ENCODE results near the gene ZNF575. TPM values are rescaled to one million over a fixed set of nuclear protein-coding genes. Genes with fewer than 3 reads are reported as not detected.
A peak's percentile ranks its signal among the peaks of the same experiment; 100 is the strongest.

Gene ZNF575
- polyA plus RNA-seq, 1 donor from 2014 or later = not detected

DNA sequence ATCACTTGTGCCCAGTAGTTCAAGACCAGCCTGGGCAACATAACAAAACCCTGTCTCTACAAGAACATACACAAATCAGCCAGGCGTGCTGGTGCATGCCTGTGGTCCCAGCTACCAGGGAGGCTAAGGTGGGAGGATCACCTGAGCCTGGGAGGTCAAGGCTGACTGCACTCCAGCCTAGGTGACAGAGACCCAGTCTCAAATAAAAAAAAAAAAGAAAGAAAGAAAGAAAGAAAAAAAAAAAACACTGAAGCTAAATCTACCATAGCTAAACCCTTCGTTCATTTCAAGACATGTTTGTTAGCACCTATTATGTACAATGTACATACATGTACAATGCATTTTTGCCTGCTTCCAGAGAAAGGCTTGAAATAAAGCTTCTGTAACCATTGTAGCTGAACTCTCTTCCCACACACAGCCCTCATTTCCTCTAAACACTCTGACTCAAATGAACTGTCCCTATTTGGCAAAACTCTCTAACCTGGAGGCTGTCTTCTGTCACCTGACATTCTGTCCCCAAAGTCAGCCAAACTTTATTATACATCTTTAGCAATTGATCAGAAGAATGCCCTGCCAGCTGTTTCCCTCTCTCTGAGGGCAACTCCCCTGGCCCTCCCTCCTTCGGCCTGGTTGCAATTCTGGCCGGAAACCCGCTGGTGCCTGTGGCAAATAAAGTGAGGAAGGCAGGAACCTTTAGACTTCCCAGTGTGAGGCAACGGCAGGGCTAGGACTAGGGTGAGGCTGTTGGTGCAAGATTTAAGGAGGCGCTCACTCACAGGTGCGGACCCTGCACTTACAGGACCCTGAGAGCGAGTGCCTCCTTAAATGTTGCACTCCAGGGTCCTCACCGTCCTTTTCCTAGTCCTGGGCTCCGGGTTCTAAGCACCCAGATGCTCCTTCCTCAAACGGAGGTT, 7.8 kb upstream of the ZNF575 start:
- Histone ChIP-seq H3K79me2 (replicated peaks; ENCODE audit: insufficient read depth, low read length) (no peaks in the 10 kb centered on the region), H3K27me3 (ENCODE audit: insufficient read depth, low read depth, low read length) (no peaks in the 10 kb centered on the region), H3K4me2 (ENCODE audit: low read length) (peak overlapping the region; percentile 33), H3K36me3 (ENCODE audit: insufficient read depth, low read length) (no peaks in the 10 kb centered on the region), H2AFZ (ENCODE audit: low read depth, low read length) (no peak overlapping the region), H3K27ac (ENCODE audit: low read length) (no peak overlapping the region), H3K9ac (ENCODE audit: low read length) (no peak overlapping the region), H3K4me3 (ENCODE audit: low read length) (peak overlapping the region; percentile 85), H3K9me2 (ENCODE audit: insufficient read depth, low read length) (no peaks in the 10 kb centered on the region), H4K20me1 (ENCODE audit: insufficient read depth) (no peaks in the 10 kb centered on the region), H3K9me3 (ENCODE audit: low read length) (no peaks in the 10 kb centered on the region), H3F3A (ENCODE audit: insufficient read depth, low read length, poor library complexity, severe bottlenecking) (no peaks in the 10 kb centered on the region)
- TF ChIP-seq CTCF (IDR thresholded peaks at IDR 0.05; ENCODE audit: poor library complexity, severe bottlenecking) (no peak), EP300 (conservative IDR thresholded peaks at IDR 0.05; ENCODE audit: poor library complexity, severe bottlenecking) (no peak), MXI1 (conservative IDR thresholded peaks at IDR 0.05; ENCODE audit: poor library complexity, severe bottlenecking) (no peak), TAF1 (IDR thresholded peaks at IDR 0.05; ENCODE audit: low read depth) (no peak), POLR2AphosphoS5 (IDR thresholded peaks at IDR 0.05) (no peak), EZH2 (IDR thresholded peaks at IDR 0.05; ENCODE audit: borderline replicate concordance, insufficient read depth, low read length, poor library complexity, severe bottlenecking) (no peak), SMC3 (conservative IDR thresholded peaks at IDR 0.05; ENCODE audit: poor library complexity) (no peak), RAD21 (conservative IDR thresholded peaks at IDR 0.05) (no peak)
- TF ChIP-seq, protein P1, sequence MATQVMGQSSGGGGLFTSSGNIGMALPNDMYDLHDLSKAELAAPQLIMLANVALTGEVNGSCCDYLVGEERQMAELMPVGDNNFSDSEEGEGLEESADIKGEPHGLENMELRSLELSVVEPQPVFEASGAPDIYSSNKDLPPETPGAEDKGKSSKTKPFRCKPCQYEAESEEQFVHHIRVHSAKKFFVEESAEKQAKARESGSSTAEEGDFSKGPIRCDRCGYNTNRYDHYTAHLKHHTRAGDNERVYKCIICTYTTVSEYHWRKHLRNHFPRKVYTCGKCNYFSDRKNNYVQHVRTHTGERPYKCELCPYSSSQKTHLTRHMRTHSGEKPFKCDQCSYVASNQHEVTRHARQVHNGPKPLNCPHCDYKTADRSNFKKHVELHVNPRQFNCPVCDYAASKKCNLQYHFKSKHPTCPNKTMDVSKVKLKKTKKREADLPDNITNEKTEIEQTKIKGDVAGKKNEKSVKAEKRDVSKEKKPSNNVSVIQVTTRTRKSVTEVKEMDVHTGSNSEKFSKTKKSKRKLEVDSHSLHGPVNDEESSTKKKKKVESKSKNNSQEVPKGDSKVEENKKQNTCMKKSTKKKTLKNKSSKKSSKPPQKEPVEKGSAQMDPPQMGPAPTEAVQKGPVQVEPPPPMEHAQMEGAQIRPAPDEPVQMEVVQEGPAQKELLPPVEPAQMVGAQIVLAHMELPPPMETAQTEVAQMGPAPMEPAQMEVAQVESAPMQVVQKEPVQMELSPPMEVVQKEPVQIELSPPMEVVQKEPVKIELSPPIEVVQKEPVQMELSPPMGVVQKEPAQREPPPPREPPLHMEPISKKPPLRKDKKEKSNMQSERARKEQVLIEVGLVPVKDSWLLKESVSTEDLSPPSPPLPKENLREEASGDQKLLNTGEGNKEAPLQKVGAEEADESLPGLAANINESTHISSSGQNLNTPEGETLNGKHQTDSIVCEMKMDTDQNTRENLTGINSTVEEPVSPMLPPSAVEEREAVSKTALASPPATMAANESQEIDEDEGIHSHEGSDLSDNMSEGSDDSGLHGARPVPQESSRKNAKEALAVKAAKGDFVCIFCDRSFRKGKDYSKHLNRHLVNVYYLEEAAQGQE (IDR thresholded peaks at IDR 0.05; ENCODE audit: borderline replicate concordance) = no peak

- Histone ChIP-seq H3K9me2 (ENCODE audit: insufficient read depth, low read length) (no peaks in the 10 kb centered on the region), H3K27me3 (ENCODE audit: insufficient read depth, low read depth, low read length) (no peaks in the 10 kb centered on the region), H3K4me2 (ENCODE audit: low read length) (peak overlapping the region; percentile 72), H3K79me2 (replicated peaks; ENCODE audit: insufficient read depth, low read length) (no peaks in the 10 kb centered on the region), H3K4me3 (ENCODE audit: low read length) (peak overlapping the region; percentile 85), H3K36me3 (ENCODE audit: insufficient read depth, low read length) (no peaks in the 10 kb centered on the region), H3F3A (ENCODE audit: insufficient read depth, low read length, poor library complexity, severe bottlenecking) (no peaks in the 10 kb centered on the region), H3K9ac (ENCODE audit: low read length) (peak overlapping the region; percentile 65), H2AFZ (ENCODE audit: low read depth, low read length) (no peak overlapping the region), H3K27ac (ENCODE audit: low read length) (no peak overlapping the region), H3K9me3 (ENCODE audit: low read length) (no peaks in the 10 kb centered on the region), H4K20me1 (ENCODE audit: insufficient read depth) (no peaks in the 10 kb centered on the region)
- TF ChIP-seq CTCF (IDR thresholded peaks at IDR 0.05; ENCODE audit: poor library complexity, severe bottlenecking) = no peak
- no peak for TF ChIP-seq EP300 (conservative IDR thresholded peaks at IDR 0.05; ENCODE audit: poor library complexity, severe bottlenecking)
- TF ChIP-seq SMC3 (conservative IDR thresholded peaks at IDR 0.05; ENCODE audit: poor library complexity) = no peak
- no peak for TF ChIP-seq TAF1 (IDR thresholded peaks at IDR 0.05; ENCODE audit: low read depth)
- TF ChIP-seq MXI1 (conservative IDR thresholded peaks at IDR 0.05; ENCODE audit: poor library complexity, severe bottlenecking) = no peak
- no peak for TF ChIP-seq RAD21 (conservative IDR thresholded peaks at IDR 0.05)
- TF ChIP-seq EZH2 (IDR thresholded peaks at IDR 0.05; ENCODE audit: borderline replicate concordance, insufficient read depth, low read length, poor library complexity, severe bottlenecking) = no peak
- TF ChIP-seq, protein P1 (IDR thresholded peaks at IDR 0.05; ENCODE audit: borderline replicate concordance) = no peak
- no peak for TF ChIP-seq POLR2AphosphoS5 (IDR thresholded peaks at IDR 0.05)
These were observed 6.9 kb upstream of the ZNF575 start for GRCh38 chr19:43525836-43526771.
